Activated CD4-positive, alpha-beta T cell treated with anti-CD3 and anti-CD28 coated beads for 36 hours (primary cell): ENCODE results near the gene PON1. TPM values are rescaled to one million over a fixed set of nuclear protein-coding genes. Genes with fewer than 3 reads are reported as not detected.
A peak's percentile ranks its signal among the peaks of the same experiment; 100 is the strongest.

Experiments used
- ATAC-seq: fragments of 200-7000 bp; cut with Tn5 transposase; one replicate; pipeline ENCODE4 v1.10.0; 2021; ENCODE audit warnings: mild to moderate bottlenecking, moderate library complexity
- CTCF ChIA-PET: fragments of 350-600 bp; sonication (Branson Sonifier 250); formaldehyde crosslinking; loops from one replicate; lab custom pipeline; 2021; ENCODE audit warnings: antibody characterized with exemption; lab: Charles Lee
- POLR2A ChIA-PET: fragments of 350-600 bp; sonication (Branson Sonifier 250); formaldehyde crosslinking; loops from one replicate; lab custom pipeline; 2021; ENCODE audit warnings: antibody characterized with exemption, inconsistent platforms; lab: Charles Lee
- DNase-seq: peaks from one replicate; pipeline ENCODE4 v3.0.0-alpha.2; 2020
- H3K27ac Mint-ChIP-seq: one replicate; pipeline ENCODE4 v1.8.0; 2021; ENCODE audit warnings: mixed read lengths
- H3K27me3 Mint-ChIP-seq: one replicate; pipeline ENCODE4 v1.8.0; 2021; ENCODE audit warnings: mixed read lengths
- H3K36me3 Mint-ChIP-seq: one replicate; pipeline ENCODE4 v1.8.0; 2021; ENCODE audit warnings: low read depth, mixed read lengths
- H3K4me1 Mint-ChIP-seq: one replicate; pipeline ENCODE4 v1.8.0; 2021; ENCODE audit warnings: mixed read lengths
- H3K4me3 Mint-ChIP-seq: one replicate; pipeline ENCODE4 v1.8.0; 2021; ENCODE audit warnings: mild to moderate bottlenecking, moderate library complexity, mixed read lengths
- H3K9me3 Mint-ChIP-seq: one replicate; pipeline ENCODE4 v1.8.0; 2021; ENCODE audit warnings: low read depth, mixed read lengths
- intact Hi-C, 2 experiments: fragments of 100-400 bp; cut with DNase I in 1 of 2; cut with micrococcal nuclease in 1 of 2; formaldehyde crosslinking; loops; one replicate each; pipeline versions ENCODE4 v1.14.2 to v1.15.1; 2022 to 2024; cut with DNase I, micrococcal nuclease
- total RNA-seq, 2 experiments: library from RNA; stranded (reverse); gene quantifications; one replicate each; pipeline ENCODE4 v1.2.3, GENCODE V29; 2021

The PON1 gene
- total RNA-seq, 2 experiments from 2014 or later: not detected

GRCh38 chr7:95330961-95331337 is 6.6 kb upstream of the PON1 start:
- Mint-ChIP-seq H3K4me3 (peak overlapping the region; percentile 38), H3K36me3 (no peaks in the 10 kb centered on the region), H3K4me1 (peaks cover 12% of the 10 kb centered on the region), H3K27ac (peak overlapping the region; percentile 63), H3K9me3 (no peaks in the 10 kb centered on the region), H3K27me3 (peaks cover 7% of the 10 kb centered on the region)
- ATAC-seq (peak; percentile 18), DNase-seq (no peak)
- POLR2A ChIA-PET: no interaction called here
- intact Hi-C loops: no loop called here
- CTCF ChIA-PET: interaction anchor here (1.8 kb wide), 1 partner anchor 145 kb away, joined by 4 read pairs; no protein-coding TSS in a partner anchor

- H3K4me1 Mint-ChIP-seq: peaks cover 12% of the 10 kb centered on the region
- peak overlapping the region; percentile 63 for H3K27ac Mint-ChIP-seq
- intact Hi-C loops: no loop called here
- ChIA-PET CTCF (interaction anchor here (0.6 to 1.8 kb wide), 2 partner anchors 106 to 146 kb away, joined by 3 to 4 read pairs; no protein-coding TSS in a partner anchor), POLR2A (no interaction called here)
- H3K36me3 Mint-ChIP-seq: no peaks in the 10 kb centered on the region
- DNase-seq: no peak
- peaks cover 10% of the 10 kb centered on the region for H3K27me3 Mint-ChIP-seq
- H3K4me3 Mint-ChIP-seq: peak overlapping the region; percentile 38
- H3K9me3 Mint-ChIP-seq: no peaks in the 10 kb centered on the region
- ATAC-seq: peak; percentile 78
Observed at GRCh38 chr7:95330204-95330960, 6.0 kb upstream of the PON1 start.

GRCh38 chr7:95327356-95327755 is 3.0 kb upstream of the PON1 start:
- DNase-seq: no peak
- no peak overlapping the region for H3K4me3 Mint-ChIP-seq
- no peaks in the 10 kb centered on the region for H3K9me3 Mint-ChIP-seq
- CTCF ChIA-PET: no interaction called here
- no peak for ATAC-seq
- H3K27me3 Mint-ChIP-seq: peaks cover 15% of the 10 kb centered on the region
- no peaks in the 10 kb centered on the region for H3K36me3 Mint-ChIP-seq
- H3K4me1 Mint-ChIP-seq: peaks cover 18% of the 10 kb centered on the region
- POLR2A ChIA-PET: no interaction called here
- H3K27ac Mint-ChIP-seq: no peak overlapping the region
- intact Hi-C loops: no loop called here

- Mint-ChIP-seq H3K36me3 (no peaks in the 10 kb centered on the region), H3K4me1 (peaks cover 6% of the 10 kb centered on the region), H3K27ac (no peak overlapping the region), H3K9me3 (no peaks in the 10 kb centered on the region), H3K4me3 (no peak overlapping the region), H3K27me3 (peaks cover 10% of the 10 kb centered on the region)
- intact Hi-C loops: no loop called here
- ATAC-seq (no peak), DNase-seq (no peak)
- CTCF ChIA-PET: interaction anchor here (0.7 to 1.0 kb wide), 3 partner anchors 12 to 217 kb away, joined by 3 read pairs; no protein-coding TSS in a partner anchor
- POLR2A ChIA-PET: no interaction called here
Observed at GRCh38 chr7:95323410-95324129, 762 bp downstream of the PON1 start.

GRCh38 chr7:95322854-95323253 is 1.5 kb downstream of the PON1 start:
- ChIA-PET POLR2A (no interaction called here), CTCF (interaction anchor here (0.7 to 1.0 kb wide), 2 partner anchors 27 to 217 kb away, joined by 3 read pairs; no protein-coding TSS in a partner anchor)
- Mint-ChIP-seq H3K27me3 (peaks cover 10% of the 10 kb centered on the region), H3K36me3 (no peaks in the 10 kb centered on the region), H3K27ac (no peak overlapping the region), H3K4me1 (peaks cover 6% of the 10 kb centered on the region), H3K9me3 (no peaks in the 10 kb centered on the region), H3K4me3 (no peak overlapping the region)
- no peak for DNase-seq
- no peak for ATAC-seq
- intact Hi-C loops: no loop called here

- no peaks in the 10 kb centered on the region for H3K36me3 Mint-ChIP-seq
- CTCF ChIA-PET: no interaction called here
- intact Hi-C loops: no loop called here
Observed at GRCh38 chr7:95322396-95322795, 1.9 kb downstream of the PON1 start.

GRCh38 chr7:95321720-95322119 is 2.6 kb downstream of the PON1 start:
- CTCF ChIA-PET: no interaction called here
- H3K9me3 Mint-ChIP-seq: no peaks in the 10 kb centered on the region
- H3K27me3 Mint-ChIP-seq: peaks cover 10% of the 10 kb centered on the region
- no peak overlapping the region for H3K4me3 Mint-ChIP-seq
- no peaks in the 10 kb centered on the region for H3K36me3 Mint-ChIP-seq
- H3K27ac Mint-ChIP-seq: no peak overlapping the region
- intact Hi-C loops: no loop called here
- DNase-seq: no peak
- ATAC-seq: no peak
- peaks cover 6% of the 10 kb centered on the region for H3K4me1 Mint-ChIP-seq
- POLR2A ChIA-PET: no interaction called here

More at GRCh38 chr7:95322396-95322795, 1.9 kb downstream of the PON1 start:
- H3K4me3 Mint-ChIP-seq: no peak overlapping the region
- H3K9me3 Mint-ChIP-seq: no peaks in the 10 kb centered on the region
- no peak for DNase-seq
- ATAC-seq: no peak
- POLR2A ChIA-PET: no interaction called here
- peaks cover 10% of the 10 kb centered on the region for H3K27me3 Mint-ChIP-seq
- H3K4me1 Mint-ChIP-seq: peaks cover 6% of the 10 kb centered on the region
- no peak overlapping the region for H3K27ac Mint-ChIP-seq

- Mint-ChIP-seq H3K27ac (no peak overlapping the region), H3K4me3 (no peak overlapping the region), H3K9me3 (no peaks in the 10 kb centered on the region), H3K27me3 (peaks cover 8% of the 10 kb centered on the region), H3K36me3 (no peaks in the 10 kb centered on the region), H3K4me1 (peaks cover 6% of the 10 kb centered on the region)
- intact Hi-C loops: no loop called here
- DNase-seq: no peak
- no peak for ATAC-seq
- POLR2A ChIA-PET: no interaction called here
- CTCF ChIA-PET: no interaction called here
Observed at GRCh38 chr7:95320651-95321050, 3.7 kb downstream of the PON1 start.

GRCh38 chr7:95319570-95319969 is 4.8 kb downstream of the PON1 start:
- H3K27ac Mint-ChIP-seq: no peak overlapping the region
- ChIA-PET CTCF (no interaction called here), POLR2A (no interaction called here)
- no peaks in the 10 kb centered on the region for H3K27me3 Mint-ChIP-seq
- H3K36me3 Mint-ChIP-seq: no peaks in the 10 kb centered on the region
- ATAC-seq (no peak), DNase-seq (no peak)
- no peaks in the 10 kb centered on the region for H3K9me3 Mint-ChIP-seq
- H3K4me3 Mint-ChIP-seq: no peak overlapping the region
- H3K4me1 Mint-ChIP-seq: peaks cover under 1% of the 10 kb centered on the region
- intact Hi-C loops: no loop called here

- H3K36me3 Mint-ChIP-seq: no peaks in the 10 kb centered on the region
- ChIA-PET CTCF (no interaction called here), POLR2A (no interaction called here)
- H3K4me3 Mint-ChIP-seq: no peak overlapping the region
- DNase-seq: no peak
- H3K27me3 Mint-ChIP-seq: peaks cover 3% of the 10 kb centered on the region
- H3K4me1 Mint-ChIP-seq: no peaks in the 10 kb centered on the region
- no peak for ATAC-seq
- intact Hi-C loops: no loop called here
- H3K27ac Mint-ChIP-seq: no peak overlapping the region
- no peaks in the 10 kb centered on the region for H3K9me3 Mint-ChIP-seq
Observed at GRCh38 chr7:95318501-95319100, 5.7 kb downstream of the PON1 start.

- DNase-seq (no peak), ATAC-seq (no peak)
- Mint-ChIP-seq H3K36me3 (no peaks in the 10 kb centered on the region), H3K4me1 (no peaks in the 10 kb centered on the region), H3K9me3 (no peaks in the 10 kb centered on the region), H3K27ac (no peak overlapping the region), H3K27me3 (peaks cover 3% of the 10 kb centered on the region), H3K4me3 (no peak overlapping the region)
- ChIA-PET CTCF (no interaction called here), POLR2A (no interaction called here)
- intact Hi-C loops: no loop called here
Observed at GRCh38 chr7:95317966-95318365, 6.4 kb downstream of the PON1 start.
